Epidermal melanocyte (primary cell): ENCODE results near the gene MCM7.

Source experiments
- DNase-seq: peaks from one replicate; pipeline ENCODE4 v3.0.0; 2011; ENCODE audit warnings: low spot score; ENCODE audit not compliant: insufficient read length

The MCM7 gene

GRCh38 chr7:100122568-100122967, 21.4 kb upstream of the MCM7 start:
- no peak for DNase-seq

- DNase-seq, result no peak
These were observed 20.9 kb upstream of the MCM7 start for GRCh38 chr7:100122067-100122466.

GRCh38 chr7:100120733-100121036, 19.5 kb upstream of the MCM7 start:
- no peak for DNase-seq

- peak; percentile 70 for DNase-seq
These were observed 19.0 kb upstream of the MCM7 start for GRCh38 chr7:100119970-100120732.

GRCh38 chr7:100119072-100119969, 18.1 kb upstream of the MCM7 start, which contains the start of the genes CNPY4 and TAF6:
TSS of gene CNPY4 (plus strand) at chr7:100119634. CDS start at chr7:100119745, 111 bp downstream.
TSS of gene TAF6 (minus strand) at chr7:100119358. CDS start at chr7:100114209, 5,149 bp downstream.
- DNase-seq, result peak; percentile 98

- DNase-seq, result peak; percentile 26
These were observed 17.3 kb upstream of the MCM7 start for GRCh38 chr7:100118388-100119071.

GRCh38 chr7:100115026-100115425, 13.8 kb upstream of the MCM7 start:
- DNase-seq, result no peak

GRCh38 chr7:100111914-100112313, 10.7 kb upstream of the MCM7 start:
- DNase-seq, result no peak

- DNase-seq, result no peak
These were observed 10.0 kb upstream of the MCM7 start for GRCh38 chr7:100111156-100111555.

GRCh38 chr7:100109521-100110163, 8.4 kb upstream of the MCM7 start:
- DNase-seq, result no peak

GRCh38 chr7:100107890-100108289, 6.7 kb upstream of the MCM7 start:
- DNase-seq, result no peak

GRCh38 chr7:100107125-100107737, 6.0 kb upstream of the MCM7 start:
- DNase-seq, result no peak

GRCh38 chr7:100106633-100107032, 5.4 kb upstream of the MCM7 start:
- DNase-seq, result no peak

- no peak for DNase-seq
These were observed 4.3 kb upstream of the MCM7 start for GRCh38 chr7:100105534-100105933.

- no peak for DNase-seq
These were observed 2.0 kb upstream of the MCM7 start for GRCh38 chr7:100102950-100103840.

GRCh38 chr7:100100420-100101015, 679 bp downstream of the MCM7 start:
- peak; percentile 96 for DNase-seq

- DNase-seq, result no peak
These were observed 1.7 kb downstream of the MCM7 start for GRCh38 chr7:100099452-100099851.

- DNase-seq, result no peak
These were observed 2.3 kb downstream of the MCM7 start for GRCh38 chr7:100098913-100099312.

- DNase-seq, result no peak
These were observed 5.5 kb downstream of the MCM7 start for GRCh38 chr7:100095704-100096103.

GRCh38 chr7:100095289-100095688, 5.9 kb downstream of the MCM7 start:
- DNase-seq, result no peak
